ENCODE results near the gene HCN2.
"Not testable (repeated sequence)": the region's sequence is repeated elsewhere in the genome, so short reads cannot be mapped to it uniquely, and the experiment has no call there.

HCN2 gene

DNA sequence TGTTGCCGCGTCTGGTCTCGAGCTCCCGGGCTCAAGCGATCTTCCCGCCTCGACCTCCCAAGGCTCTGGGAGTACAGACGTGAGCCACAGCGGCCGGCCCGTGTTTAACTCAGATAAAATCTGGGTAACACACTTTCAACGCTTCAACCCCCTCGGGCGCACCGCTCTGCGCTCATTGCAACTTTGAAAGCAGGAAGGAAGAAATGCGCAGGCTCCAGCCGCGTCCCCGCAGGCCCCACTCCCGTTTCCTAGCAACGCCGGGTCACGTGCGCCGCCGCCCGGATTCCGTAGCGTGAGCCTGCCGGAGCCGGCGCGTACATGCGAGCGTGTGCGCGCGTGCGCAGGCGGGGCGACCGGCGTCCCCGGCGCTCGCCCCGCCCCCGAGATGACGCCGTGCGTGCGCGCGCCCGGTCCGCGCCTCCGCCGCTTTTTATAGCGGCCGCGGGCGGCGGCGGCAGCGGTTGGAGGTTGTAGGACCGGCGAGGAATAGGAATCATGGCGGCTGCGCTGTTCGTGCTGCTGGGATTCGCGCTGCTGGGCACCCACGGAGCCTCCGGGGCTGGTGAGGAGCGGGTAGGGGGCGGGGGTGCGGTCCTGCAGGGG is 17.4 kb upstream of the HCN2 start, which contains the start of gene BSG:
TSS of gene BSG (plus strand) at position 457 of the 603 bp plus-strand sequence. CDS start at position 496, 39 bp downstream.
- DNase-seq: peak; percentile 98 to 99

DNA sequence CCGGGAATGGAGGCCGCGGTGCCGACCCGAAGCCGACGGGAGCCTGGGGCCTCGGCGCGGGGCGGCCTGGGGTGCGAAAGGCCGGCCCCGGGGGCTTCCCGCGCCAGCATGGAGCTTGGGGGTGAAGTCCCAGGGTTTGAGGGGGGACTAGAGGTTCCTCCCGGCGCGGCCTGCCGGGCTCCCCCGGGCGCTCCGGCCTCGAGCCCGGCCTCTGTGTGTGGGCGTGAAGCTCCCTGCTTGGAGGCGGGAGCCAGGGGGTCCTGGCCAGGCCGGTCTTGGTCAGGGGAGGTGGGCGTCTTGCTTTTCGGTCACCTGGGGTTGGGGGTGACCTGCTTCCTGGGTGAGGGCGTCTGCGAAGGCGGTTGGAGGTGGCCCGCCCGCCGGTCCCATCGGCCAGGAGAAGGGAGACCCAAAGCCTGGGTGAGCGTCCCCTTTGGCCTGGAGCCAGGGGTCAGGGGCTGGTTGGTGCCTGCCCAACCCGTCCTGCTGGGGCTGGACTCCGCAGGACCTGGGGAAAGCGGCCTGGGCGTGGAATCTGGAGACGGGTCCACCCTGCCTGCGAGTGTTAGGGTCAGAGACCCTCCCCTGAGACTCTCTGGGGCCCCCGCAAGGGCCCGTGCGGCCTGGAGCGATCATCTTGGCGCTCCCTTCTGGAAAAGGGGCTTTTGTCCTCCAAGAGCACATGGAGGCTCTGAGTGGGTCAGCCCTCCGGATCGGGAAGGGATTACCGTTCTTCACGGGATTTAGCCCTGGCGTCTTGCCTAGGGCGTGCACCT is 16.8 kb upstream of the HCN2 start:
- peak in 1 of 2 experiments; percentile 41 for DNase-seq

DNA sequence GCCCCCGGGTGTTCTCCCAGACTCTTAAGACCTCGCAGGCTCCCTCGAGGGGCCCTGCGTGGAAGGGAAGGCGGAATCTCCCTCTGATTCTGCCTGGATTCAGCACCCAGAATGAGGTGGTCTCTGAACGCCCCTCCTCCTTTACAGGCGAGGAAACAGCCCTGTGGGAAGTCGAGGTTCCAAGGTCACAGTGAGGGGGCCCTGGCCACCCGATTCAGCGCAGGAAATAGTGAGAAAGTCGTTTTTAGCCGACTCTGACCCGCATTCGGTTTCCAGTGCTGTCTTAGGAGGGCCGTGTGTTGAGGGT is 16.2 kb upstream of the HCN2 start:
- DNase-seq: no peak

DNA sequence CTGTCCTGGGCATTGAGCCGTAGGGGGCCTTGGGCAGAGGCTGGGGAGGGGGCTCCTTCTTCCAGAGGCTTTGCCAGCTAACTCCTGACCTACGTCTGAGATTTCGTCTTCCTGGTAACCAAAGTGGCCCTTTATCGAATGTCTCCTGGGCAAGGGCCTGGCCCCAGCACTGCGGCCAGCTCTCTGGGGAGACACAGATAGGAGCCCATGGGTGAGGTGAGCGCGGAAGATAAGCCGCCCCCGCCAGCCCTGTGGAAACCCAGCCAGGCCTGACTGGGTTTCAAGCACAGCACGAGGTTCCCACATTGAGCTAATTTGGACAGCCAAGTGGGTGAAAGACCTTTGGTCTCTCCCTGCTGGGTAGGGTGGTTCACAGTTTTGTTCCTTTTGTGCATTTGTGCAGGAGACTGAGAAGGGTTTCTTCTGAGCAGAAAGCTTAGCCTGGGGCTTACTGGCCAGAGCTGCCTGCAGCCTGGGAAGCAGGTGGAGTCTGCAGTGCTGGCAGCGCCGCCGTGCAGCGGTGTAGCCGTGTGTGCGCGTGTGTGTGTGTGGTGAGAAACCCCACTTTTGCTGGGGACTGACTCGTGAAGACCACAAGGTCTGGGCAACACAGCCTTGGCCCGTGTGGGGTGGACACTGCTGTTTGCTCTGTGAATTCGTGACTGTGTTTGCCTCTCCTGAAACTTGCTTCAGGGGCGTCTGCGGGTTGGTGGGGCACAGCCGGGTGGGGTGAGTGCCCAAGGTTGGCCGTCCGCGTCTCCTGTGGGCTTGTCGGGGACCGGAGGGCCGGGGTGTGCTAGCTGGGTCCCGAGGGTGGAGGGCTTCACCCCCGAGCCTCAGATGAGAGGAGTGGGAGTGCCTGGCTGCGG is 14.8 kb upstream of the HCN2 start:
- no peak for DNase-seq

DNA sequence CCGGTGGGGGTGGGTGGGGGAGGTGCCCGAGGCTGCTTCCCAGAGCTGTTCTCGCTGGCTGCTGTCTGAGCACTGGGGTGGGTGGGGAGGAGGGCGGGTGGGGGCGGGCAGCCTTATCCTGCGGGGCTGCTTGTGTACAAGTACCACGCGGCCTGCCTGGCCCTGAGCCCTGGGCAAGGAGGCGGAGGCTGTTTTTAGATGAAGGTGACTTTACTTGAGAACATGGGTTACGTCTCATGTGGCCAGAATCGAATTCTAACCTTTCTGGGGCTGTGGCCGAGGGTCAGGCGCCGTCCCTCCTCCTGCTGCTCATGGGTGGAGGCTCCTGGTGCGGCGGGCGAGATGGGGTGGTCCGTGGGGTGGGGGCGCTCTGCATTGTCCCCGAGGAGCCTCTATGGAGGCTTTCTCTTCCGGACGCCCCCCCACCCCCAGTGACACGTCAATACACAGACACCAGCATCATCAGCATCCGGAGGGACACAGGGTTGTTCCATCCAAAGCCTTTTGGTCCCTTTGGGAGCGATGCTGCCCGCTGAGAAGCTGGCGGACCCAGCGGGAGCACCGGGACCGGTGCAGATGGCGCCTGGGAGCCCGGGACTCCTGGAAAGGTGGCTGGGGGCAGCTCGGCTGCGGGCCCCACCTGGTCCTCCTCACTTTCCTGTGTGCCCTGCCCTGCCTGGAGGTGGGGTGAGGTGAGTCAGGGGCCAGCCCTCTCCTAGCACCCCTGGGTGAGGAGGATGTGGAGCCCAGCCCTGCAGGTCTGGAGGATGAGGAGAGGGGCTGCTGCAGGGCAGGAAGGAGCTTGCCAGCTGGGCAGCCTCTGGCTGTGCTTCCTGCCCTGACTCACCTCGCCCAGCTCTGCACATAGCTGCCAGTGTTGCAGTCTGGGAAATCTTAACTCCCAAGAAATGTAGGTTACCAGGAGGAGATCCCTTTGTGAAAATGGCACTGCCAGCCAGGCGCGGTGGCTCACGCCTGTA is 13.9 kb upstream of the HCN2 start:
- DNase-seq: no peak

DNA sequence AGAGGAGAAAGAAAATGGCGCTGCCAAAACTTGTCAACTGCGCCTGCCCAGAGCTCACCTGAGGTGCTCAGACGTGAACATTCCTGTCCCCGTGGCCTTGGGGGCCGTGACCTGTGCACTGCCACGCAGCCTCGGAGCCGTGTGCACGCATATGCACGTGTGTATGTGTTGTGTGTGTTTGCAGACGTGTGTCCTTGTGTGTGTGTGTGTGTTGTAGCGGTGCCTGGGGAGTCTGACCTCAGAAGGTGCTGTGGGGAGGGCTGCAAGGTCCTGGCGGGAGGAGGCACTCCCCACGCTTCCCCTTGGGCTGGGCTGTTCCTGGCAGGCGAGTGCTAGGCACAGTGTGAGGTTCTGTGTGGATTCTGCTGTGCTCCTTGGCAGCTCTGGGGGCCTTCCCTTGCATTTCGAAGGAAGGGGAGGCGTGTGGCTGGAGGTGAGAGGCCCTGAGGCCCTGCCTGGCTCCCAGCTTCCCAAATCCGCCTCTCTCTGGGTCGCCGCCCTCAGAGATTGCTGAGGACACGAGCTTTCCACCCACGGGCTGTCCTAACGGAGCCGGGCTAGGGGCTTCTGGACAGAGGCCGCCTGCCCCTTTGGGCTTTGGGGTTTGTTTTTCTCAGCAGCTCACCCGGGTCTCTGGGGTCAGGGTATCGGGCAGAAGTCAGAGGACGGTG is 12.8 kb upstream of the HCN2 start:
- DNase-seq: no peak

DNA sequence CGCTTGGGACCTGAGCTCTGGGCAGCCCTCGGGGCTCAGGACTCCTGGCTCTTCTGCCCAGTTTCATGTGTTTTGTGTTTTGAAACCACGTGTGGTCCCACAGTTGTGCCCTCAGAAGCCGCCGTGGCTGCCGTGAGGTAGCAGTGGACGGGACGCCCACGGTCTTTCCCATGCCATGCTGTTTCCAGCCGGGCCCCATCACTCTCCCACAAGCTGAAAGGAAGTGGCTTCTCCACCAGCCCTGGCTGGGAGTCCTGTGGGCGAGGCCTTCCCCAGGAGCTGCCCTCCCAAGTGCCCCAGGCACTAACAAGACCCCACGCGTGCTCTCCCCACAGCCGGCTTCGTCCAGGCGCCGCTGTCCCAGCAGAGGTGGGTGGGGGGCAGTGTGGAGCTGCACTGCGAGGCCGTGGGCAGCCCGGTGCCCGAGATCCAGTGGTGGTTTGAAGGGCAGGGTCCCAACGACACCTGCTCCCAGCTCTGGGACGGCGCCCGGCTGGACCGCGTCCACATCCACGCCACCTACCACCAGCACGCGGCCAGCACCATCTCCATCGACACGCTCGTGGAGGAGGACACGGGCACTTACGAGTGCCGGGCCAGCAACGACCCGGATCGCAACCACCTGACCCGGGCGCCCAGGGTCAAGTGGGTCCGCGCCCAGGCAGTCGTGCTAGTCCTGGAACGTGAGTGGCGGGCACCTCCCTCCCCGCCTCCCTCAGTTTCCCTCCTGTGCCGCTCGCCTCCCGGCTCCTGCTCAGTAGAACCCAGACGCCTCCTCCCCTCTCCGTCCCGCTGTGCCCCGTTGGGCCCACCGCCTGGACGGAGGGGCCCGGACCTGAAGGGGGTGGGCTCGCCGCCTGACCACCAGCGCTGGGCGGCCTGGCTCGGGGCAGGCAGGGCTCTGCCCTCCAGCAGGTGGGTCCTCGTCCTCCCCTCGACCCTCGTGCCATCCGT is 12.0 kb upstream of the HCN2 start:
- DNase-seq: no peak

DNA sequence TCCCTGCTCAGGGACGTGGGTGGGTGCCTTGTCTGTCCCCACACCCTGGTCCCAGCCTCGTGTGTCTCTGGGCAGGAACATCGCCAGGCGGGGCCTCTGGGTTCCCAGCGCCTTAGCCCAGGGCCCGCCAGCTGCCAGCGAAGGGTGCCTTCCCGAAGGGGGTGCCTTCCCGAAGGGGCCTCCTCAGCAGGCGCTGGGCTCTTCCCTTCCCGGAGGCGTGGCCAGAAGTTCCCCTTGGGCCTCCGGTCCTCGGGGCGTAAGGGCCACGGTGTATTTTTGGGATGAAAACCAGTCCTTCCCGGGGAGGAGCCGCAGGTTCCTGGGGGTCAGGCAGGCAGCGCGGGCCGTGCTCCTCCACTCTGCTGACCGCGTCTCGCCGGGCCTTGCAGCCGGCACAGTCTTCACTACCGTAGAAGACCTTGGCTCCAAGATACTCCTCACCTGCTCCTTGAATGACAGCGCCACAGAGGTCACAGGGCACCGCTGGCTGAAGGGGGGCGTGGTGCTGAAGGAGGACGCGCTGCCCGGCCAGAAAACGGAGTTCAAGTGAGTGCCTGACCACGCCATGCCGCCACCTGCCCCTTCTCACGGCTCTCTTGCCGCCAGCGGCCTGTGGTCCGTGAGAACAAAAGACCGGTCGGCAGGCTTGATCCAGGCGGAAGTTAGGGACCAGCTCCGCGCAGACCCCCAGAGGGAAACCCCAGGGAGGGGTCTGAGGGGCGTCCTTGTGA is 10.4 kb upstream of the HCN2 start:
- no peak for DNase-seq

DNA sequence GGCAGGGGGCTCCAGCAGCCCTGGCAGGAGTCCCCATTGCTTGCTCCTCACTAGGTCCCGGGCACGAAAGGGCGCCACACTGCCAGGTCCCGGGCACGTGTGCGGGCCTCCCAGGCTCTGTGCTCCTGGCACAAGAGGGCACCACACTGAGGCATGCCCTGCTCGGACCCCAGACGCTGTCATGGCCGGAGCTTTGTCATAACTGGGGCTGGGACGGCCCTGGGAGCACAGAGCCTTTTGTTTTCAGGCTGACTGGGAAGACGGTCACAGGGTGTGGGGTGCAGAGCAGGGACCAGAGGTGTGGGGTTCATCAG is 9.9 kb upstream of the HCN2 start:
- DNase-seq: no peak

DNA sequence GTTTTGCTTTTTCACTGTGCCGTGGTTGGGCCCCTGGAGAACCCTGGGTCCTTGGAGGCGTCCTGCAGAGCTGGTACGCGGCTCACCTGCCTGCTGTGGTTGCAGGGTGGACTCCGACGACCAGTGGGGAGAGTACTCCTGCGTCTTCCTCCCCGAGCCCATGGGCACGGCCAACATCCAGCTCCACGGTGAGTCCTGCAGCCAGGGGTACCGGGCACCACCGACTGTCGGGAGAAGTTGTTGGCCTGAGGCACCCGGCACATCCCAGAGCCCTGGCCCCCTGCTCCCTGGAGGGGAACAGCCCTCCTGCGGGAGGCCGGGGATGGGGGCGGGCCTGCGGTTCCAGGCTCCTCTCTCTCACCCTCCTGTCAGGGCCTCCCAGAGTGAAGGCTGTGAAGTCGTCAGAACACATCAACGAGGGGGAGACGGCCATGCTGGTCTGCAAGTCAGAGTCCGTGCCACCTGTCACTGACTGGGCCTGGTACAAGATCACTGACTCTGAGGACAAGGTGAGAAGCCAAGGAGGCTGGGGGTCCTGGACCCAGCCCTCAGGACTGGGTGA is 9.3 kb upstream of the HCN2 start:
- no peak for DNase-seq

DNA sequence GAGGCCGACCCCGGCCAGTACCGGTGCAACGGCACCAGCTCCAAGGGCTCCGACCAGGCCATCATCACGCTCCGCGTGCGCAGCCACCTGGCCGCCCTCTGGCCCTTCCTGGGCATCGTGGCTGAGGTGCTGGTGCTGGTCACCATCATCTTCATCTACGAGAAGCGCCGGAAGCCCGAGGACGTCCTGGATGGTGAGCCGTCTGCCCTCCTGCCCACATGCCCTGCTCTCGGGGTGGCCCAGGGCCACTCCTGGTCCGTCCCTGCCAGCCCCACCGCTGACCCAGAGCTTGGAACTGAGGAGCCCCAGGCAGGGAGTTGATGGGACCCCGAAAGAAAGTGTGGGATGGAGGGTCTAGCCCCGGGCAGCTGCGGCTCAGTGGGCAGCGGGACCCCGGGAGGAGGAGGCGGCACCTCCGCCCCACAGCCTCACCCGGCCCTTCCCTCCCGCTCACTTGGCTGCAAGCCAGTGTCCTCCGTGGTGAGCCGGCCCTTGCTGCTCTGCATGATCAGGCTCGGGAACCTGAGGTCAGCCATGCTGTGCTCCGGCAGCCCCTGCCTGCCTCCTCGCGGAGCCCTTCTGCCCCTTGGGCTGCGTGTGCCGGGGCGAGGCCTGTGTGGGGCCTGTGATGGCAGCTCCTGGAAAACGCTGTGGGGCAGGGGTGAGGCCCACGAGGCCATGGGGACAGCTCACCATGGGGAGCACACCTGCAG is 8.1 kb upstream of the HCN2 start:
- no peak for DNase-seq

DNA sequence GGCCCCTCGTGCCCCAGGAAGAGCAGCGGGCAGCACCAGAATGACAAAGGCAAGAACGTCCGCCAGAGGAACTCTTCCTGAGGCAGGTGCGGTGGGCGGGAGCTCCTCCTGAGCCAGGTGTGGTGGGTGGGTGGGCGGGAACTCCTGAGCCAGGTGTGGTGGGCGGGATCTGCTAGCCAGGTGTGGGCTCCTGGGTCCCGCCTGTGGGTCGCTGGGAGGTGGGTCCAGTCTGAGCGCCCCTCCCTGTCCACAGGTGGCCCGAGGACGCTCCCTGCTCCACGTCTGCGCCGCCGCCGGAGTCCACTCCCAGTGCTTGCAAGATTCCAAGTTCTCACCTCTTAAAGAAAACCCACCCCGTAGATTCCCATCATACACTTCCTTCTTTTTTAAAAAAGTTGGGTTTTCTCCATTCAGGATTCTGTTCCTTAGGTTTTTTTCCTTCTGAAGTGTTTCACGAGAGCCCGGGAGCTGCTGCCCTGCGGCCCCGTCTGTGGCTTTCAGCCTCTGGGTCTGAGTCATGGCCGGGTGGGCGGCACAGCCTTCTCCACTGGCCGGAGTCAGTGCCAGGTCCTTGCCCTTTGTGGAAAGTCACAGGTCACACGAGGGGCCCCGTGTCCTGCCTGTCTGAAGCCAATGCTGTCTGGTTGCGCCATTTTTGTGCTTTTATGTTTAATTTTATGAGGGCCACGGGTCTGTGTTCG is 7.0 kb upstream of the HCN2 start:
- DNase-seq: no peak

DNA sequence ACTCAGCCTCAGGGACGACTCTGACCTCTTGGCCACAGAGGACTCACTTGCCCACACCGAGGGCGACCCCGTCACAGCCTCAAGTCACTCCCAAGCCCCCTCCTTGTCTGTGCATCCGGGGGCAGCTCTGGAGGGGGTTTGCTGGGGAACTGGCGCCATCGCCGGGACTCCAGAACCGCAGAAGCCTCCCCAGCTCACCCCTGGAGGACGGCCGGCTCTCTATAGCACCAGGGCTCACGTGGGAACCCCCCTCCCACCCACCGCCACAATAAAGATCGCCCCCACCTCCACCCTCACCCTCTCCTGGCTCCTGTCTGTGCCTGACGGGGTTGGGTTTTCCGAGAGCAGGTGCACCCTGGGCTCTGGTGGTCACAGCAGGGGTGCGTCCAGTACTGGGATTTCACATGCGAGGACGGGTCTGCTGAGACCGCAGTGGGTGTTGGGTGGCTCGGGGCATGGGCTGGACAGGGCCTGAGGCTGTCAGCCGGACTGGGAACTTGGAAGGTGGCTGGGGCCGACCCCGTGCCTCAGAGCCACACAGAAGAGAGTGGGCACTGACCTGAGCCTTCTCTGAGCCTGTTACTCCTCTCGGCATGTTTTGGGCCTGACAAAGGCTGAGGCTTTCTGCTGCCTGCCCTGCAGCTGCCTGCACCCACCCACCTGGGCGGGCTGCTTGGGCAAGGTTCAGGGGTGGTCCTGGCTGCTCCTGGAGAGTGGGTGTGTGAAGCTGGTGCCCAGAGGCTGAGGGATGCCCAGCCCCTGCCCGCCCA is 6.3 kb upstream of the HCN2 start:
- DNase-seq: no peak

DNA sequence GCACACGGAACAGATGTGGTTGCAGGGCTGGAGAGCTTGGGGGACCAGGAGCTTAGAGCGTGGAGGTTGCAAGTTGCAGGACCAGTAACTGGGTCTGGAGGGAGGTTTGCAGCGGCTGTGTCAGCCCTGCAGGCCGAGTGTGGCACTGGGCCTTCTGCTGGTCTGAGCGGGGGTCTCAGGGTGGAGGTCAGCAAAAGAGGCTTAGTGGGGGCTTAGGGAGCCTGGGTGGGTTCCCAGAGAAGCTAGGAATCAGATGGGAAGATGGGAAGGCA is 5.8 kb upstream of the HCN2 start:
- no peak for DNase-seq

DNA sequence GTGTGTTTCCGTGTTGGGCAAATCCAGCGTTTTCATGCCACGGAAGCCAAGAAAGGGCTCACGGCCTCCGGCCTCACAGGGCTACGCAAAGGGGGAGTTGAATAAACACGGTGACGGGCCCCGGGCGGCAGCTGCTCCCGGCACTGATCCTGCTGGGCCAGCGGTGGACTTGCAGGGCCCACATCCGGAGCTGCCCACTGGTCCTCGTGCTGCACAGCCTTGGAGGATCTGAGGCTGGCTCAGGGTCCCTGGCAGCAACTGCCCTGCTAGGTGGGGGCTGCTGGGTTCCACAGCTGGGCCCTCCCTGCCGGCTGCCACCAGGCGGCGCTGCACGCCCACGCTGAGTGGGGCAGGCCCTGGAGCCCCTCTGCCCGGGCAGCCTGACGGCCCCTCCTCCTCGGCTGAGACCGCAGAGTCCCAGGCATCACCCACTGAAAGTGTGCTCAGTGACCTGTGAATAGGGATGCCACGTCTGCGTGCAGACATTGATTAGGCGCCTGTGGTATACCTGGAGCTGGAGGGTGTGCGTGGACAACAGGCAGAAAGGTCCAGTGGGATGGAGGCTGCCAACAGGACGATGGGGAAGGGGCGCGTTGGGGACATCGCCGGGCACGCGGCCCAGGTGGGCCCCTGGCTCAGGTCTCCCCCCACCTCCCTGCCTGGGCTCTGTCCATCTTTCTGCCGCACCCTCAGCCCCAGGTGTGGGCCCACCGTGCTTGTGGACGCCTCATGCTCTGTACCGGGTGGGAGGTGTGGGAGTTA is 5.3 kb upstream of the HCN2 start:
- DNase-seq: peak; percentile 64 to 69

DNA sequence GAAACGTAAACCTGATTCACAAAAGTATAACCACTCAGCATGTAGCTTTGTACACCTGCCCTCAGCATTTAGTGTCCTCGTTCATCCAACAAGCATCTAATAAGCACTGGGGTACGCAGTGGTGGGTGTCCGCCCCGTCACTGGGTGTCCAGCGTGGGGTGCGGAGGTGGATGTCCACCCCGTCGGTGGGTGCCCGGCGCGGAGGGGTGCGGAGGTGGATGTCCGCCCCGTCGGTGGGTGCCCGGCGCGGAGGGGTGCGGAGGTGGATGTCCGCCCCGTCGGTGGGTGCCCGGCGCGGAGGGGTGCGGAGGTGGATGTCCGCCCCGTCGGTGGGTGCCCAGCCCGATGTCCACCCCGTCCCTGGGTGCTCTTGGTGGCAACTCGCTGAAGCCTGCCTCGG is 4.5 kb upstream of the HCN2 start:
- not testable (repeated sequence) for DNase-seq

DNA sequence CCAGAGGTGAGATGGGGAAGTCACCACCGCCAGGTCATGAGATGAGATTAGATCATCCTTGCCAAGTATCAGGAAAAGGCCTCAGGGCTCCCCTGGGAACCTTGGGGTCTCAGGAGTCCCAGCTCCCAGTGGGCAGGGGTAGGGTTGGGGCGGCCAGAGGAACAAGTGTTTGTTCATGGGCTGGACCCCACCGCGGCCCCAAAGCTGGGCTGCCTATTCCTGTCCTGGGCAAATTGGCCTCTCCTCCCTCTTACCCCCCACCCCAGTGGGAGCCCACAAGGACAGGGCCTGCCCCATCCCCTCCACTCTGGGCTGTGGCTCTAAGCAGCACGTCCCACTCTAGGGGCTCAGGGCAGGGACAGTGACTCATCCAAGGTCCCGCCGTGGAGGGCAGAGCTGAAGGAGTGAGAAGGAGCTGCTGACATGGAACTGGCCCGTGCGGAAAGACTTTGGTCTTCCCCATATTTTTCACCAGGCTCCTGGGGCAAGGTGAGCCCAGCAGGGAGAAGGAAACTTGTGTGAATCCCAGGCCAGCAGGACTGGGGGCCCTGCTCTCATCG is 4.0 kb upstream of the HCN2 start:
- DNase-seq: no peak
